K562 (cell line): ENCODE data around the gene SHISA7. TPM values are rescaled to one million over a fixed set of nuclear protein-coding genes. Genes with fewer than 3 reads are reported as not detected.

Source experiments
- ATF6 ChIP-seq: sonication (generic); formaldehyde crosslinking; IDR thresholded peaks from 2 replicates; pipeline ENCODE4 v1.4.0; 2020; ENCODE audit warnings: mild to moderate bottlenecking, missing genetic modification reagents
- CREB1 ChIP-seq, 2 experiments: sonication (generic) in 1 of 2; formaldehyde crosslinking in 1 of 2; IDR thresholded peaks; 2 replicates each; pipeline versions ENCODE4 v1.6.1 to v1.8.0; 2012 to 2022; ENCODE audit warnings: inconsistent platforms in 1 of 2, mild to moderate bottlenecking in 1 of 2, missing genetic modification reagents in 1 of 2, moderate library complexity in 1 of 2
- HDGF ChIP-seq: fragments of 450-650 bp; IDR thresholded peaks from 2 replicates; pipeline ENCODE4 v1.6.1; 2016
- IRF1 ChIP-seq: sonication (generic); formaldehyde crosslinking; IDR thresholded peaks from 2 replicates; pipeline ENCODE4 v1.8.0; 2022; ENCODE audit warnings: missing genetic modification reagents, mild to moderate bottlenecking, borderline replicate concordance
- NFRKB ChIP-seq: fragments of 450-650 bp; IDR thresholded peaks from 2 replicates; pipeline ENCODE4 v1.6.1; 2016; ENCODE audit warnings: low read depth
- NR4A1 ChIP-seq, 2 experiments: fragments of 250-450 bp in 1 of 2; fragments of 450-650 bp in 1 of 2; sonication (Bioruptor Pico) in 1 of 2; IDR thresholded peaks; 2 replicates each; pipeline versions ENCODE4 v1.4.0 to v1.6.1; 2016 to 2020; ENCODE audit warnings: mild to moderate bottlenecking in 2 of 2, missing compliant biosample characterization in 1 of 2, missing genetic modification characterization in 1 of 2, moderate library complexity in 1 of 2
- REST ChIP-seq, 2 experiments: fragments of 450-650 bp; formaldehyde crosslinking in 1 of 2; IDR thresholded peaks; 2 replicates each; pipeline versions ENCODE4 v1.4.0 to v1.6.1; 2014 to 2020; ENCODE audit warnings: mild to moderate bottlenecking in 2 of 2, borderline replicate concordance in 1 of 2, low read depth in 1 of 2
- SMARCA4 ChIP-seq: fragments of 450-650 bp; IDR thresholded peaks from 2 replicates; pipeline ENCODE4 v1.6.1; 2016
- SMARCB1 ChIP-seq: IDR thresholded peaks from 2 replicates; pipeline ENCODE4 v1.6.1; 2011; ENCODE audit warnings: improper control_type of control experiment, low read depth; ENCODE audit not compliant: insufficient read length
- ZFPM2 ChIP-seq: fragments of 250-450 bp; sonication (Bioruptor Pico); IDR thresholded peaks from 2 replicates; pipeline ENCODE4 v1.5.1; 2022; ENCODE audit warnings: mild to moderate bottlenecking
- ZMIZ1 ChIP-seq, 2 experiments: fragments of 150-350 bp in 1 of 2; IDR thresholded peaks; 2 replicates each; pipeline ENCODE4 v1.6.1; 2012 to 2016; ENCODE audit warnings: low read depth in 2 of 2, low read length in 2 of 2, mild to moderate bottlenecking in 1 of 2, moderate library complexity in 1 of 2
- polyA plus RNA-seq, 8 experiments: library from polyadenylated mRNA; depleted of rRNA in 4 of 8; stranded (reverse) in 5 of 8; unstranded in 3 of 8; fragments of >200 nt; fragmentation: Nextera tagmentation in 2 of 8; fragmentation: Illumina TruSeq in 1 of 8; extraction: Ambion mirVana in 2 of 8; extraction: Trizol in 1 of 8; gene quantifications; 2 replicates each; pipeline versions ENCODE4 v1.2.1 to v1.2.3, GENCODE V29; 2011 to 2014; ENCODE audit warnings: inconsistent platforms in 1 of 8, missing spikeins in 1 of 8
- total RNA-seq, 7 experiments: library from RNA; depleted of rRNA in 6 of 7; stranded (reverse); fragments of >200 nt in 6 of 7; fragmentation: Illumina TruSeq in 2 of 7; extraction: Trizol in 2 of 7; gene quantifications; 2 replicates each; pipeline versions ENCODE4 v1.2.1 to v1.2.3, GENCODE V29; 2011 to 2021; ENCODE audit warnings: low replicate concordance in 1 of 7

The SHISA7 gene
- total and polyA plus RNA-seq, 9 of the 15 experiments (the other 6 are each of a cell fraction or from before 2014, with no cell fraction given) = 0.01 to 0.40 (median 0.07) TPM

- TF ChIP-seq ZMIZ1 (IDR thresholded peaks at IDR 0.05; ENCODE audit: low read depth in 2 of 2, low read length in 2 of 2) (no peak; a peak in 1 of 4 replicates), IRF1 (no peak), ZFPM2 (CRISPR knock-in tag) (no peak), ATF6 (0 out of 2 replicates have a peak, but pooled peaks have one; percentile 77), NFRKB (peak; percentile 36), SMARCB1 (no peak), HDGF (0 out of 2 replicates have a peak, but pooled peaks have one; percentile 33), SMARCA4 (0 out of 2 replicates have a peak, but pooled peaks have one; percentile 44), REST (IDR thresholded peaks at IDR 0.05; ENCODE audit: borderline replicate concordance) (no peak), REST (CRISPR knock-in tag; IDR thresholded peaks at IDR 0.05; ENCODE audit: low read depth) (peak; percentile 46; the same call in 1 of the 2 replicates), NR4A1 (CRISPR knock-in tag; IDR thresholded peaks at IDR 0.05) (0 out of 2 replicates have a peak, but pooled peaks have one; percentile 31), NR4A1 (tag; IDR thresholded peaks at IDR 0.05) (no peak), CREB1 (IDR thresholded peaks at IDR 0.05) (peak; percentile 9; the same call in 1 of the 2 replicates), CREB1 (CRISPR knock-in tag; IDR thresholded peaks at IDR 0.05) (peak; percentile 61; the same call in 1 of the 2 replicates)
These were observed 19.0 kb upstream of the SHISA7 start (continued) for GRCh38 chr19:55461974-55462626.
